HUES64 (cell line): ENCODE measurements around the gene ATRN.

Source experiments
- H3K27ac ChIP-seq: 2 replicates; pipeline ENCODE4 v1.7.0; 2013; ENCODE audit warnings: low read depth, low read length, inconsistent platforms
- H3K27me3 ChIP-seq: 2 replicates; pipeline ENCODE4 v1.6.1; 2013; ENCODE audit warnings: mild to moderate bottlenecking, low read length; ENCODE audit not compliant: insufficient read depth
- H3K36me3 ChIP-seq: 2 replicates; pipeline ENCODE4 v1.6.1; 2013; ENCODE audit warnings: mild to moderate bottlenecking, low read length; ENCODE audit not compliant: insufficient read depth
- H3K4me1 ChIP-seq: 2 replicates; pipeline ENCODE4 v1.6.1; 2013; ENCODE audit warnings: mild to moderate bottlenecking, low read length, moderate library complexity; ENCODE audit not compliant: insufficient read depth
- H3K4me3 ChIP-seq: 2 replicates; pipeline ENCODE4 v1.5.1; 2013; ENCODE audit warnings: mild to moderate bottlenecking, low read length, moderate library complexity
- H3K9ac ChIP-seq: 2 replicates; pipeline ENCODE4 v1.6.1; 2013; ENCODE audit warnings: mild to moderate bottlenecking, low read depth, low read length
- H3K9me3 ChIP-seq: 2 replicates; pipeline ENCODE4 v1.6.1; 2013; ENCODE audit warnings: low read depth, low read length; ENCODE audit not compliant: insufficient read depth
- WGBS: fragments of 150-250, 120-280 bp; methylation state at CpG from one replicate; pipeline ENCODE4 v1.1.7; 2013; ENCODE audit warnings: missing lambda C conversion rate; 5-methylcytosine and 5-hydroxymethylcytosine counted together

ATRN gene

DNA sequence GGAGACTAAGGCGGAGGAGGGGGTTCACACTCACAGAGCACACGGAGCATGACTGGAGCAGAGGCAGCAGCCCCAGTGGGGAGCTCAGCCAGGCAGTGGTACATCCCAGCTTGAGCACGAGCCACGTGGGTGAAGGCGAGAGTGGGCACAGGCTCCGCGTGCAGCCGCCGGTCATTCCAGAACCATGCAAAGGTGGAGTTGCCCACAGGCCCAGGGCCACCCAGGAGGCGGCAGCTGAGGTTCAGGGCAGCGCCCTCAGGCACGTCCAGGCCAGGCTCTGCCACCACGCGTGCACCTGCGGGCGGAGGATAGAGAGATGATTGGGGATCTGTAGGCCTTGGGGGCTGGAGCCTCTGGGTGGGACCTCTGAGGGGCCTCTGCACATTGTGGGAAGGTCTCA is 220.5 kb downstream of the ATRN start:
- WGBS: 94% methylated on average over 16 of the region's 16 CpGs
- no peaks in the 10 kb centered on the region for H3K36me3 ChIP-seq
- no peak overlapping the region for H3K4me3 ChIP-seq

GRCh38 chr20:3691897-3692296 is 221.1 kb downstream of the ATRN start:
- no peaks in the 10 kb centered on the region for H3K36me3 ChIP-seq
- no peaks in the 10 kb centered on the region for H3K9me3 ChIP-seq
- 95% methylated on average over 9 of the region's 9 CpGs for WGBS
- no peaks in the 10 kb centered on the region for H3K4me1 ChIP-seq
- H3K27ac ChIP-seq: no peak overlapping the region
- no peak overlapping the region for H3K9ac ChIP-seq
- no peak overlapping the region for H3K4me3 ChIP-seq
- H3K27me3 ChIP-seq: no peaks in the 10 kb centered on the region; the same call in 1 of the 2 replicates

More for the DNA sequence above, 220.5 kb downstream of the ATRN start:
- Histone ChIP-seq H3K9ac (no peak overlapping the region), H3K9me3 (no peaks in the 10 kb centered on the region), H3K27me3 (no peaks in the 10 kb centered on the region; the same call in 1 of the 2 replicates), H3K27ac (no peak overlapping the region), H3K4me1 (no peaks in the 10 kb centered on the region)

GRCh38 chr20:3692706-3693294 is 222.0 kb downstream of the ATRN start:
- Histone ChIP-seq H3K9me3 (no peaks in the 10 kb centered on the region), H3K27me3 (no peaks in the 10 kb centered on the region; the same call in 1 of the 2 replicates), H3K4me1 (no peaks in the 10 kb centered on the region), H3K9ac (no peak overlapping the region), H3K4me3 (no peak overlapping the region), H3K36me3 (no peaks in the 10 kb centered on the region), H3K27ac (no peak overlapping the region)
- WGBS: 92% methylated on average over 23 of the region's 23 CpGs

GRCh38 chr20:3693376-3693775 is 222.6 kb downstream of the ATRN start:
- Histone ChIP-seq H3K4me3 (no peak overlapping the region), H3K9ac (no peak overlapping the region), H3K27me3 (no peaks in the 10 kb centered on the region; the same call in 1 of the 2 replicates), H3K9me3 (no peaks in the 10 kb centered on the region), H3K36me3 (no peaks in the 10 kb centered on the region), H3K27ac (no peak overlapping the region), H3K4me1 (no peaks in the 10 kb centered on the region)
- 93% methylated on average over 13 of the region's 13 CpGs for WGBS

- Histone ChIP-seq H3K36me3 (no peaks in the 10 kb centered on the region), H3K9me3 (no peaks in the 10 kb centered on the region), H3K27me3 (no peaks in the 10 kb centered on the region; the same call in 1 of the 2 replicates), H3K4me1 (no peaks in the 10 kb centered on the region), H3K27ac (no peak overlapping the region), H3K4me3 (no peak overlapping the region), H3K9ac (no peak overlapping the region)
- WGBS: 94% methylated on average over 5 of the region's 5 CpGs
Observed at GRCh38 chr20:3694864-3695263, 224.0 kb downstream of the ATRN start.

- Histone ChIP-seq H3K9ac (no peak overlapping the region), H3K27me3 (no peaks in the 10 kb centered on the region; the same call in 1 of the 2 replicates), H3K4me1 (no peaks in the 10 kb centered on the region), H3K36me3 (no peaks in the 10 kb centered on the region), H3K9me3 (no peaks in the 10 kb centered on the region), H3K4me3 (no peak overlapping the region), H3K27ac (no peak overlapping the region)
- 95% methylated on average over 1 of the region's 1 CpG for whole genome bisulfite sequencing
Observed at GRCh38 chr20:3696200-3696599, 225.4 kb downstream of the ATRN start.

- Histone ChIP-seq H3K9me3 (no peaks in the 10 kb centered on the region), H3K9ac (no peak overlapping the region), H3K27ac (no peak overlapping the region), H3K4me3 (no peak overlapping the region), H3K36me3 (no peaks in the 10 kb centered on the region), H3K27me3 (no peaks in the 10 kb centered on the region; the same call in 1 of the 2 replicates), H3K4me1 (no peaks in the 10 kb centered on the region)
- 91% methylated on average over 15 of the region's 15 CpGs for WGBS
Observed at GRCh38 chr20:3696745-3697587, 226.1 kb downstream of the ATRN start.

DNA sequence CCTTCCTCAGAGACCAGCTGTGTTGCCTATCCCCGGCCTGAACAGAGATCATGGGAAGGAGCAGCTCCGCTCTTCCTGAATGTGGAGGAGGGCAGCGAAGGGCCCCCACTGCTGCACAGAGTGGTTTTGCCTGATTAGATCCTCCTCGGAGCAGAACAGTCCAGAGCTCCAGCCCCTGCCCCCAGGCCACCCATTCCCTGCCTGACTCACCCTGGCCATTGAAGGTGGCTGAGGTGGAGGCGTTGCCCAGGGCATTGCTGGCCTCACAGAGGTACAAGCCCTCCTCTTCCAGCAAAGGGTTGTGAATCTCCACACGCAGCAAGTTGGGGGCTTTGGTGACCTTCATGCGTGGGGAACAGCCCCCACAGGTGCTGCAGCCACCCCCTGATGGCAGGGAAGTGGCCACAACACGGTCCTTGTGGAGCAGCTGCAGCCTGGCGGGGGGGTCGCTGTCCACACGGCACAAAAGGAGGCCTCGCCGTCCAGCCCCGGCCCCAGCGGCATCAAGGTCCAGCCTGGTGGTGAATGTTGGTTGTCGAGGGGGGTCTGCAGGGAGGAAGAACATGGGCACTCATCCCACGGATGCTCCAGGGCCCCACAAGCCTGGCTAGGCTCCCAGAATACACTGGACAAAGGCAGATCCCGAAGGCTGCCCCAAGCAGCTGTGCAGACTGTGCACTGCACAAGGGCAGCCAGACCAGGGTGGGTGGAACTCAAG is 226.9 kb downstream of the ATRN start:
- Histone ChIP-seq H3K27me3 (no peaks in the 10 kb centered on the region), H3K4me1 (no peaks in the 10 kb centered on the region), H3K4me3 (no peak overlapping the region), H3K9ac (no peak overlapping the region), H3K36me3 (no peaks in the 10 kb centered on the region), H3K27ac (no peak overlapping the region), H3K9me3 (no peaks in the 10 kb centered on the region)
- WGBS: 89% methylated on average over 18 of the region's 18 CpGs

DNA sequence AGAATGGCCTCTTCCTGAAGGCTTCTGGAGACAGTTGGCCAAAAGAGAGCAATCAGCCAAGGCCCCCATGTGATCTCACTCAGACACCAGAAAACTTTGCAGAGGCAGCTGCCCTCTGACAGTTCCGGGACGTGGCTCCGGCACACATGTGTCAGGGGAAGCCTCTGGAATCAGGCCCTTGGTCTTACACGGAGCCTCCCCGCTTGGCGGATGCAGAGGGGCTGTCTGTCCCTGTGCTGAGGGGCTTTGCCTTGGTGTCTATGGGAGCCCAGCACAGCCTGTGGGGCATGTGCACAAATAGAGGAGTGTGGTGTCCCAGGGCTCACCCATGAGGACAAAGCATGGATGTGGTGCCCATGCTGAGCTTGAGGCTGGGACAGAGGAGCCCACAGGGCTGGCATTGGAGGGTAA is 227.8 kb downstream of the ATRN start:
- H3K27ac ChIP-seq: no peak overlapping the region
- H3K4me1 ChIP-seq: no peaks in the 10 kb centered on the region
- H3K9me3 ChIP-seq: no peaks in the 10 kb centered on the region
- H3K36me3 ChIP-seq: no peaks in the 10 kb centered on the region
- WGBS: 95% methylated on average over 6 of the region's 6 CpGs
- no peak overlapping the region for H3K4me3 ChIP-seq
- H3K9ac ChIP-seq: no peak overlapping the region
- no peaks in the 10 kb centered on the region for H3K27me3 ChIP-seq

DNA sequence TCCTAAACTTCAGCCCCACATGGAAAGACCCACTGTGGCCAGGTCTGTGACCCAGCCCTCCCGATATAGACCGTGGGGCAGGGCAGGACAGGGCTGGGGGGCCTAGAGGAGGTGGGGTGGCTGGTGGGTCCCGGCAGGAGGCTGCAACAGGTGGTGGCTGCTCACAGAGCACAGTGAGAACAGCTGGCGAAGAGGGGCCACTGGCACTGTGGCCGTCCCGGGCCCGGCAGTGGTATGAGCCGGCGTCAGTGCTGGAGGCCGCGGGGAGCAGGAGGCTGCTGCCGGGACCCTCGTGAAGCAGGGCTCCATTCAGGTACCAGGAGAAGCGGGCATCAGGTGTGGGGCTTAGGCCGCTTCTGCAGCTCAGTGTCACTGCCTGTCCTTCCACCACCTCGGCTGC is 228.2 kb downstream of the ATRN start:
- H3K9ac ChIP-seq: no peak overlapping the region
- no peaks in the 10 kb centered on the region for H3K4me1 ChIP-seq
- no peak overlapping the region for H3K27ac ChIP-seq
- no peaks in the 10 kb centered on the region for H3K36me3 ChIP-seq
- no peaks in the 10 kb centered on the region for H3K27me3 ChIP-seq
- no peaks in the 10 kb centered on the region for H3K9me3 ChIP-seq
- no peak overlapping the region for H3K4me3 ChIP-seq
- 86% methylated on average over 16 of the region's 16 CpGs for WGBS
